ENCODE measurements around the gene ZNF37A.

DNA sequence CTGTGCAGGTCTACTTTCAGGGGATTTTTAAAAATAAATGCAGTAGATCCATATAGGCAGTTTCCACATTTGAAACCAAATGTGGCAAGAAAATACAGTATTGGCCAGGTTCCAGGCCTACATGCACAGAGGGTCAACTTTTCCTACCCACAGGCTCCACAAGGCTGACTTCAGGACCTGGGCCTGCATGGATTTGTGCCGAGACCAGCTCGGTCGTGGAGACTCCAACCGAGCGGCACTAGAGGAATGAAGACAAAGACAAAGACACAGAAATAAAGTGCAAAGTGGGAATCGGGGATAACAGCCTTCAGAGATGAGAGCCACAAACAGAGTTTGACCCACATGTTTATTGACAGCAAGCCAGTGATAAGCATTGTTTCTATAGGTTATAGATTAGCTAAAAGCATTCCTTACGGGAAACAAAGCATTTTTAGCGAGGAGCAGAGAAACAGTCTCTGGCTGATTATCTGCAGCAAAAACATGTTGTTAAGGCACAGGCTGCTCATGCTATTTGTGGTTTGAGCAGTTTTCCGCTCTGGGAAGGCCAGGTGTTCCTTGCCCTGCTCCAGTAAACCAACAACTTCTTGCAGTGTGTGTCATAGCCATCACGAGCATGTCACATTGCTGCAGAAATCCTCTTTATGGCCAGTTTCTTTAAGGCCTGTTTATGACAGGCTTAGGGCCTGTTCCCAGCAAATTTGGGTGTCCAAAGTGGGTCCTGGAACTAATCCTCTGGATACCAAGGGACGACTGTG lies 52.6 kb downstream of the ZNF37A start:
- TF ChIP-seq, protein P1, sequence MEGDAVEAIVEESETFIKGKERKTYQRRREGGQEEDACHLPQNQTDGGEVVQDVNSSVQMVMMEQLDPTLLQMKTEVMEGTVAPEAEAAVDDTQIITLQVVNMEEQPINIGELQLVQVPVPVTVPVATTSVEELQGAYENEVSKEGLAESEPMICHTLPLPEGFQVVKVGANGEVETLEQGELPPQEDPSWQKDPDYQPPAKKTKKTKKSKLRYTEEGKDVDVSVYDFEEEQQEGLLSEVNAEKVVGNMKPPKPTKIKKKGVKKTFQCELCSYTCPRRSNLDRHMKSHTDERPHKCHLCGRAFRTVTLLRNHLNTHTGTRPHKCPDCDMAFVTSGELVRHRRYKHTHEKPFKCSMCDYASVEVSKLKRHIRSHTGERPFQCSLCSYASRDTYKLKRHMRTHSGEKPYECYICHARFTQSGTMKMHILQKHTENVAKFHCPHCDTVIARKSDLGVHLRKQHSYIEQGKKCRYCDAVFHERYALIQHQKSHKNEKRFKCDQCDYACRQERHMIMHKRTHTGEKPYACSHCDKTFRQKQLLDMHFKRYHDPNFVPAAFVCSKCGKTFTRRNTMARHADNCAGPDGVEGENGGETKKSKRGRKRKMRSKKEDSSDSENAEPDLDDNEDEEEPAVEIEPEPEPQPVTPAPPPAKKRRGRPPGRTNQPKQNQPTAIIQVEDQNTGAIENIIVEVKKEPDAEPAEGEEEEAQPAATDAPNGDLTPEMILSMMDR (IDR thresholded peaks at IDR 0.05 in 4 of 5, conservative IDR thresholded peaks at IDR 0.05 in 1 of 5) = no peak
- no peak for TF ChIP-seq POLR2A (IDR thresholded peaks at IDR 0.05)
